Naive thymus-derived CD4-positive, alpha-beta T cell (primary cell): ENCODE data around the gene IMP3. TPM values are rescaled to one million over a fixed set of nuclear protein-coding genes. Genes with fewer than 3 reads are reported as not detected.
"Not testable (repeated sequence)": the region's sequence is repeated elsewhere in the genome, so short reads cannot be mapped to it uniquely, and the experiment has no call there.

Experiments
- ATAC-seq: fragments of 150-1000 bp; cut with Tn5 transposase; 2 replicates; pipeline ENCODE4 v1.10.0; 2021; ENCODE audit warnings: mild to moderate bottlenecking, moderate library complexity
- CTCF ChIA-PET: fragments of 350-600 bp; sonication (Branson Sonifier 250); formaldehyde crosslinking; loops from one replicate; lab custom pipeline; 2021; ENCODE audit warnings: antibody characterized with exemption; lab: Charles Lee
- POLR2A ChIA-PET: fragments of 350-600 bp; sonication (Branson Sonifier 250); formaldehyde crosslinking; loops from one replicate; lab custom pipeline; 2021; ENCODE audit warnings: antibody characterized with exemption, inconsistent platforms; lab: Charles Lee
- DNase-seq, 9 donors: peaks; one replicate each; pipeline versions ENCODE4 v3.0.0 to v3.0.0-alpha.2; 2020 to 2022; ENCODE audit warnings: mixed read lengths in 1 of 9
- H3K27ac ChIP-seq: one replicate; pipeline ENCODE4 v1.7.0; 2013; ENCODE audit warnings: mild to moderate bottlenecking, low read depth, low read length, moderate library complexity
- H3K27me3 ChIP-seq, 2 donors: one replicate each; pipeline ENCODE4 v1.7.0; 2013; ENCODE audit warnings: low read length in 2 of 2, mild to moderate bottlenecking in 2 of 2, moderate library complexity in 2 of 2; ENCODE audit not compliant: control insufficient read depth in 2 of 2, insufficient read depth in 2 of 2
- H3K36me3 ChIP-seq, 3 experiments: 1 replicate in 2 of 3; 2 replicates in 1 of 3; pipeline ENCODE4 v1.7.0; 2013; ENCODE audit warnings: low read length in 3 of 3, mild to moderate bottlenecking in 3 of 3, moderate library complexity in 1 of 3; ENCODE audit not compliant: insufficient read depth in 3 of 3, control insufficient read depth in 2 of 3
- H3K4me1 ChIP-seq, 2 donors: one replicate each; pipeline ENCODE4 v1.7.0; 2013; ENCODE audit warnings: low read length in 2 of 2, mild to moderate bottlenecking in 2 of 2, moderate library complexity in 1 of 2; ENCODE audit not compliant: control insufficient read depth in 2 of 2, insufficient read depth in 2 of 2
- H3K4me3 ChIP-seq: 2 replicates; pipeline ENCODE4 v1.7.0; 2013; ENCODE audit warnings: mild to moderate bottlenecking, low read length
- H3K9me3 ChIP-seq, 3 experiments: 1 replicate in 2 of 3; 2 replicates in 1 of 3; pipeline ENCODE4 v1.7.0; 2013; ENCODE audit warnings: low read length in 3 of 3; ENCODE audit not compliant: control insufficient read depth in 2 of 3
- H3K27ac Mint-ChIP-seq, 9 donors: one replicate each; pipeline ENCODE4 v1.8.0; 2020 to 2022; ENCODE audit warnings: mixed read lengths in 9 of 9, mild to moderate bottlenecking in 8 of 9, moderate library complexity in 5 of 9, inconsistent platforms in 2 of 9
- H3K27me3 Mint-ChIP-seq, 5 donors: one replicate each; pipeline ENCODE4 v1.8.0; 2021 to 2022; ENCODE audit warnings: mixed read lengths in 5 of 5, mild to moderate bottlenecking in 1 of 5
- H3K36me3 Mint-ChIP-seq, 5 donors: one replicate each; pipeline ENCODE4 v1.8.0; 2020 to 2022; ENCODE audit warnings: mixed read lengths in 5 of 5, mild to moderate bottlenecking in 3 of 5, inconsistent platforms in 1 of 5
- H3K4me1 Mint-ChIP-seq, 7 donors: one replicate each; pipeline ENCODE4 v1.8.0; 2020 to 2022; ENCODE audit warnings: mixed read lengths in 7 of 7, mild to moderate bottlenecking in 3 of 7, inconsistent platforms in 1 of 7
- H3K4me3 Mint-ChIP-seq, 10 donors: one replicate each; pipeline ENCODE4 v1.8.0; 2020 to 2022; ENCODE audit warnings: mild to moderate bottlenecking in 10 of 10, mixed read lengths in 10 of 10, moderate library complexity in 6 of 10, inconsistent platforms in 2 of 10
- H3K9me3 Mint-ChIP-seq, 11 donors: one replicate each; pipeline ENCODE4 v1.8.0; 2020 to 2022; ENCODE audit warnings: mixed read lengths in 11 of 11, mild to moderate bottlenecking in 4 of 11, inconsistent platforms in 1 of 11, moderate library complexity in 1 of 11
- intact Hi-C, 2 donors: fragments of 100-400 bp; cut with micrococcal nuclease; formaldehyde crosslinking; loops; one replicate each; pipeline ENCODE4 v1.15.1; 2023
- polyA plus RNA-seq, 2 donors: library from polyadenylated mRNA; unstranded; fragments of 300-500 nt; fragmentation: Illumina TruSeq; gene quantifications; one replicate each; pipeline ENCODE4 v1.2.3, GENCODE V29; 2021
- total RNA-seq, 6 experiments: library from RNA in 5 of 6; stranded (reverse) in 5 of 6; gene quantifications; 1 replicate in 5 of 6; 2 replicates in 1 of 6; pipeline ENCODE4 v1.2.3 and lab custom pipeline; 2021 to 2026

The IMP3 gene
- total and polyA plus RNA-seq, 7 experiments from 2014 or later, result 32.3 to 325 (median 97.6) TPM

DNA sequence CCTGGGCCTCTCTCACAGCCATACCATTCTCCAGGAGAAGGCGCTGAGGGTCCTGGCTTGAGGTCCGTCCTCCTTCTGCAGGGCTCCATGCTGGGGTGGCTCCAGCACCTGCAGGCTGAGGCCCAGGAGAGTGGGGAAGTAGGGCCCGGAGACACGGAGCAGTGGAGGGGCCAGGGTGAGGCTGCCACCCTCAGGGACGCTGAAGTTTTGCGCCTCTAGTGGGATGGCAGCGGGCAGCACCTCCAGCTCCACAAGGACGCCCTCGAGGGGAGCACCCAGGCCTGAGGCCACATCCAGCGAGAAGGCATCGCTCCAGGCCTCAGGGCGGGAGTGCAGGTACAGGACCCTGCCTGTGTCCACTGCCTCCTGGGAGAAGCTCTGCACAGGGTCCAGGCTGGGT lies 45.2 kb upstream of the IMP3 start:
- H3K36me3 Mint-ChIP-seq, result no peaks in the 10 kb centered on the region
- intact Hi-C loops, result no loop called here
- Histone ChIP-seq H3K4me3 (no peak overlapping the region), H3K9me3 (no peaks in the 10 kb centered on the region), H3K36me3 (no peaks in the 10 kb centered on the region), H3K27me3 (no peaks in the 10 kb centered on the region), H3K27ac (no peak overlapping the region), H3K4me1 (no peaks in the 10 kb centered on the region)
- ATAC-seq (no peak), DNase-seq (no peak)
- peaks cover 0 to 4% (median 0%) of the 10 kb centered on the region in 7 donors for H3K4me1 Mint-ChIP-seq
- H3K4me3 Mint-ChIP-seq, result no peak overlapping the region
- ChIA-PET CTCF (interaction anchor here (2.3 kb wide), 1 partner anchor 317 kb away, joined by 6 read pairs; no protein-coding TSS in a partner anchor), POLR2A (no interaction called here)
- H3K9me3 Mint-ChIP-seq, result no peaks in the 10 kb centered on the region
- no peak overlapping the region for H3K27ac Mint-ChIP-seq
- no peaks in the 10 kb centered on the region for H3K27me3 Mint-ChIP-seq

DNA sequence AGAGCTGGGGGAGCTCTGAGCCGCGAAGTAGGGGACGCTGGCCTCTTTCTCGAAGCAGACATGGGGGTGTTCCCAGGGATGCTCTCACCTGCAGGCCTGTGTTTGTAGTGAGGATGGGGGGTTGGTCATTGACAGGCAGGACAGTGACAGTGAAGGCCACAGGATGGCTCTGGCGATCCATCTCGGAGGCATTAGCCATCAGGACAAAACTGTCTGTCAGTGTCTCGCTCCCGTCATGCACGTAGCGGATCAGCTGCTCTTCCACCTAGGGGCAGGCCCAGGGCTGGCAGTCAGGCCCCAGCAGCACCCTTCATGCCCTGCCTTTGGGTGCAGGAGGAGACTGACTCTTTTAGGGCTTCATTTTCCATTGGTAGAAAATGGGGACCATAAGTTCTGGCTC lies 44.6 kb upstream of the IMP3 start:
- no peak overlapping the region for H3K4me3 ChIP-seq
- no peaks in the 10 kb centered on the region for H3K9me3 ChIP-seq
- peaks cover 0 to 4% (median 0%) of the 10 kb centered on the region in 7 donors for H3K4me1 Mint-ChIP-seq
- no peaks in the 10 kb centered on the region for H3K27me3 ChIP-seq
- H3K4me3 Mint-ChIP-seq, result no peak overlapping the region
- no peaks in the 10 kb centered on the region for H3K36me3 Mint-ChIP-seq
- H3K4me1 ChIP-seq, result no peaks in the 10 kb centered on the region
- intact Hi-C loops, result no loop called here
- H3K36me3 ChIP-seq, result no peaks in the 10 kb centered on the region
- H3K9me3 Mint-ChIP-seq, result no peaks in the 10 kb centered on the region
- POLR2A ChIA-PET, result no interaction called here
- DNase-seq (no peak), ATAC-seq (no peak)
- no peak overlapping the region for H3K27ac Mint-ChIP-seq
- H3K27ac ChIP-seq, result no peak overlapping the region
- CTCF ChIA-PET, result interaction anchor here (0.7 to 2.3 kb wide), 4 partner anchors 38 to 317 kb away, joined by 3 to 6 read pairs (median 3); partner anchors contain the start of gene IMP3
- no peaks in the 10 kb centered on the region for H3K27me3 Mint-ChIP-seq

GRCh38 chr15:75683646-75684312 lies 43.8 kb upstream of the IMP3 start:
- H3K27me3 ChIP-seq, POLR2A ChIA-PET, H3K9me3 Mint-ChIP-seq, H3K36me3 Mint-ChIP-seq, H3K9me3 ChIP-seq, H3K4me3 Mint-ChIP-seq, H3K4me3 ChIP-seq, H3K36me3 ChIP-seq, H3K27ac Mint-ChIP-seq, H3K27me3 Mint-ChIP-seq, H3K4me1 ChIP-seq, H3K4me1 Mint-ChIP-seq, H3K27ac ChIP-seq: not testable (repeated sequence)
- intact Hi-C loops, result loop anchor here (1.0 to 2.0 kb wide), 3 partner anchors 43 to 316 kb away; partner anchors contain the start of gene IMP3 (in 1 of the 2)
- CTCF ChIA-PET, result interaction anchor here (0.7 to 2.3 kb wide), 4 partner anchors 37 to 316 kb away, joined by 3 to 6 read pairs (median 3); partner anchors contain the start of gene IMP3
- ATAC-seq, result peak; percentile 77
- DNase-seq, result peak; percentile 26 to 71 (median 49)

DNA sequence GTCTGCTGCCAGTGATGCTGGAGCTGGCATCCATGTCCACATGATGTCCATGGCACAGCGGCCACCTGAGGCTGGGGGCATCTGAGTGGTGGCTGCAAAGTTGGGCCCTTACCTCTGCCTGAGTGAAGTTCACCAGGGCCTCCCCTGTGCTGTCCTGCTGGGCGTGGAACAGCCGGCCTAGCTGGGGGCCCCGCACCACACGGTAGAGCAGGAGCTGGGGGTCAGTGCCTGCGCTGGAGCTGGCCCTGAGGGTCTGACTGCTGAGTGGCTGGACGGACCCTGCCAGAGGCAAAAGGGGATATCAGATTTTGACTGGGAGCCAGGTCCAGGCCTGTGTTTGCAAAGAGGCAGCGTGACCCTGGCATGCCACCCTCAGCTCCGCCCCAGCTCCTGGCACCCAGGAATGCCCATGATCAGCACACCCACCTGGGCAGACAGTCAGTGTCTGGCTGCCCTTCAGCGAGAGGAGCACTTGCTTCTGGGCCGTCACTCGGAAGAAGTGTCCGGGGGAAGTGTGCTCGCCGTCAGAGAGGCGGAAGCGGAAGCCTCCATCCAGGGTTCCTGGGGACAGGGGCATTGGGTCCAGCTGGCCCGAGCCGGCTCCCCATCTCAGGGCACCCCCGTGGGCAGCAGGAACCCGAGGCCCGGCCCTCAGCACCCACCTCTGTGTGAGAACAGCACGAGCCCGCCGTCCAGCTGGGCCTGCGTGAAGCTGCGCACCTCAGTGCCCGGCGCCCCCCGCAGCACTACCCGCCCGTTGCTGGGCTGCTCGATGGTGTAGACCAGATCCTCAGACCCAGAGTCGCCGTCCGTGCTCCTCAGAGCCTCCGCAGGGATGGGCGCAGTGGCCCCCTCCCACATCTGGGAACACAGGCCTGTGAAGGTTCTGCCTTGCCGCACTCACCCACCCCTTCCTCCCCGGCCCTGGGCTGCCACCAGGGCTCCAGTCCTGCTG lies 42.4 kb upstream of the IMP3 start:
- ChIA-PET CTCF (interaction anchor here (0.6 to 2.3 kb wide), 3 partner anchors 11 to 315 kb away, joined by 3 to 6 read pairs (median 3); no protein-coding TSS in a partner anchor), POLR2A (interaction anchor here (0.6 kb wide), 1 partner anchor 42 kb away, joined by 6 read pairs; no protein-coding TSS in a partner anchor)
- H3K4me3 ChIP-seq, result no peak overlapping the region
- H3K4me1 Mint-ChIP-seq, result peaks cover 0 to 4% (median 0%) of the 10 kb centered on the region in 7 donors
- no peaks in the 10 kb centered on the region for H3K36me3 Mint-ChIP-seq
- no peaks in the 10 kb centered on the region for H3K9me3 Mint-ChIP-seq
- DNase-seq (no peak), ATAC-seq (no peak)
- no peak overlapping the region for H3K27ac ChIP-seq
- no peaks in the 10 kb centered on the region for H3K36me3 ChIP-seq
- no peaks in the 10 kb centered on the region for H3K4me1 ChIP-seq
- H3K27me3 Mint-ChIP-seq, result no peaks in the 10 kb centered on the region
- no peak overlapping the region for H3K27ac Mint-ChIP-seq
- H3K27me3 ChIP-seq, result no peaks in the 10 kb centered on the region
- intact Hi-C loops, result loop anchor here (1.0 to 2.0 kb wide), 3 partner anchors 42 to 315 kb away; partner anchors contain the start of gene IMP3 (in 1 of the 2)
- no peaks in the 10 kb centered on the region for H3K9me3 ChIP-seq
- H3K4me3 Mint-ChIP-seq, result no peak overlapping the region

DNA sequence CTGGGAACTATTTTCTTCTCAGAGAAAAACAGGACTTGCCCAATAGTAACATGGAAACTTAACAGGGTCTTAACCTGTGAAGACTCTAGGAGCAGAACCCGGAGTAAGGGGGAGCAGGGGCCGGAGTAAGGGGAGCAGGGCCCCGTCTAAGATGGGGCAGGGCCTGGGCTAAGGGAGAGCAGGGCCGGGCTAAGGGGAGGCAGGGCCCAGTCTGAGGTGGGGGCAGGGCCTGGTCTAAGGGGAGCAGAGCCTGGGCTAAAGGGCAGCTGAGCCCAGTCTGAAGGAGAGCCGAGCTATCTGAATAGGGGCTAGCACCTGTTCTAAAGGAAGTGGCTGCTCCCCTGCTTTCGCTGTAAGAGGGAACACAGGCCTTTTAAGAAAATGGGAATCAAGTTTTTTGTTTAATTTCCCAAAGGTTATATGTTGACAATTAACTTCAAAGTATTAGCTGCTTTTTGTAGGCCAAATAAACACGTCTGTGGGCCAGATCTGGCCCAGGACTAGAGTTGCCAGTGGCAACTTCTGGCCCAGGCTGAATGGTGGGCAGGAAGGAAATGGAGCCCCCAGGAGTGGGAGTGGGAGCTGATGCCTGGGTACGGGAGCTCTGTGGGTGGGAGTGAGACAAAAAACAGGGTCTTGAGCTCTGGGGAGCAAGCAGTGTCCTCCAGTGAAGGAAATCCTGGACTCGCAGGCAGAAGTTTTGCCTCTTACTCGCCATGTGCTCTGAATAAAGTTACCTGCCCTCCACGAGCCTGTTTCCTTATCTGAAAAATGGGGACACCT lies 40.2 kb upstream of the IMP3 start:
- Mint-ChIP-seq H3K4me3 (no peak overlapping the region), H3K27me3 (no peaks in the 10 kb centered on the region), H3K27ac (peak overlapping the region in 1 of 9 donors; percentile 70), H3K9me3 (no peaks in the 10 kb centered on the region), H3K36me3 (no peaks in the 10 kb centered on the region), H3K4me1 (peaks cover 0 to 4% (median 0%) of the 10 kb centered on the region in 7 donors)
- Histone ChIP-seq H3K4me1 (no peaks in the 10 kb centered on the region), H3K9me3 (no peaks in the 10 kb centered on the region), H3K27me3 (no peaks in the 10 kb centered on the region), H3K36me3 (no peaks in the 10 kb centered on the region), H3K27ac (no peak overlapping the region), H3K4me3 (no peak overlapping the region)
- CTCF ChIA-PET, result interaction anchor here (0.7 kb wide), 1 partner anchor 1227 kb away, joined by 3 read pairs; no protein-coding TSS in a partner anchor
- POLR2A ChIA-PET, result no interaction called here
- intact Hi-C loops, result no loop called here
- DNase-seq, result no peak
- ATAC-seq, result no peak

DNA sequence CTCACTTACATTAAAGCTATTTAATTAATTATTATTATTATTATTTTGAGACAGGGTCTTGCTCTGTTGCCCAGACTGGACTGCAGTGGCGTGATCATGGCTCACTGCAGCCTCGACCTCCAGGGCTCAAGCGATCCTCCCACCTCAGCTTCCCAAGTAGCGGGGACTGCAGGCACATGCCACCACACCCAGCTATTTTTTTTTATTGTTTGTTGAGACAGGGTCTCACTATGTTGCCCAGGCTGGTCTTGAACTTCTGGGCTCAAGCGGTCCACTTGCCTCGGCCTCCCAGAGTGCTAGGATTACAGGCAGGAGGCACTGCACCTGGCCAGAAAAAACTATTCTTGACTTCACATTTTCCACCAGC lies 38.3 kb upstream of the IMP3 start:
- H3K4me1 Mint-ChIP-seq, H3K27ac ChIP-seq, H3K36me3 Mint-ChIP-seq, H3K4me3 ChIP-seq, H3K27me3 ChIP-seq, H3K4me1 ChIP-seq, ATAC-seq, H3K27ac Mint-ChIP-seq, H3K36me3 ChIP-seq, intact Hi-C loops, DNase-seq, POLR2A ChIA-PET, H3K27me3 Mint-ChIP-seq, H3K9me3 ChIP-seq, H3K9me3 Mint-ChIP-seq, H3K4me3 Mint-ChIP-seq: not testable (repeated sequence)
- CTCF ChIA-PET, result interaction anchor here (0.6 to 0.7 kb wide), 2 partner anchors 172 to 641 kb away, joined by 3 to 4 read pairs; no protein-coding TSS in a partner anchor
